H9 (cell line): Measurements from ENCODE around the gene KPNA1. TPM values are rescaled to one million over a fixed set of nuclear protein-coding genes. Genes with fewer than 3 reads are reported as not detected.

Experiments
- DNase-seq: peaks from one replicate; pipeline ENCODE4 v3.0.0-alpha.2; 2017
- H2AFZ ChIP-seq: one replicate; pipeline ENCODE4 v1.6.1; 2013; ENCODE audit warnings: mild to moderate bottlenecking, low read length, control low read depth, moderate library complexity
- H2AK5ac ChIP-seq: 2 replicates; pipeline ENCODE4 v1.6.1; 2013; ENCODE audit warnings: low read length, control low read depth, mixed read lengths; ENCODE audit not compliant: insufficient read length
- H2BK120ac ChIP-seq: one replicate; pipeline ENCODE4 v1.6.1; 2013; ENCODE audit warnings: low read depth, mild to moderate bottlenecking, low read length, control low read depth, inconsistent platforms; ENCODE audit not compliant: poor library complexity, severe bottlenecking
- H2BK12ac ChIP-seq: 2 replicates; pipeline ENCODE4 v1.6.1; 2013; ENCODE audit warnings: low read length, control low read depth, mixed read lengths, low read depth; ENCODE audit not compliant: insufficient read length
- H2BK15ac ChIP-seq: 2 replicates; pipeline ENCODE4 v1.6.1; 2013; ENCODE audit warnings: low read depth, low read length, control low read depth
- H2BK20ac ChIP-seq: one replicate; pipeline ENCODE4 v1.6.1; 2013; ENCODE audit warnings: low read depth, mild to moderate bottlenecking, low read length, control low read depth, inconsistent platforms; ENCODE audit not compliant: poor library complexity, severe bottlenecking
- H2BK5ac ChIP-seq: 2 replicates; pipeline ENCODE4 v1.6.1; 2013; ENCODE audit warnings: low read length, control low read depth, mixed read lengths; ENCODE audit not compliant: insufficient read length
- H3K14ac ChIP-seq: 2 replicates; pipeline ENCODE4 v1.6.1; 2013; ENCODE audit warnings: low read length, control low read depth; ENCODE audit not compliant: insufficient read depth
- H3K18ac ChIP-seq: 2 replicates; pipeline ENCODE4 v1.6.1; 2013; ENCODE audit warnings: low read depth, mild to moderate bottlenecking, mixed read lengths, low read length, control low read depth; ENCODE audit not compliant: insufficient read length
- H3K23ac ChIP-seq: 2 replicates; pipeline ENCODE4 v1.6.1; 2013; ENCODE audit warnings: low read length, control low read depth, mixed read lengths, low read depth; ENCODE audit not compliant: insufficient read length
- H3K23me2 ChIP-seq: 2 replicates; pipeline ENCODE4 v1.6.1; 2013; ENCODE audit warnings: low read depth, mild to moderate bottlenecking, mixed read lengths, low read length, control low read depth; ENCODE audit not compliant: insufficient read length, poor library complexity, severe bottlenecking
- H3K27ac ChIP-seq: 2 replicates; pipeline ENCODE4 v1.5.1; 2013; ENCODE audit warnings: low read length, control low read depth, mixed read lengths, low read depth; ENCODE audit not compliant: insufficient read length
- H3K27me3 ChIP-seq: 2 replicates; pipeline ENCODE4 v1.6.1; 2013; ENCODE audit warnings: low read length, control low read depth, inconsistent platforms; ENCODE audit not compliant: insufficient read depth
- H3K4ac ChIP-seq: 2 replicates; pipeline ENCODE4 v1.6.1; 2013; ENCODE audit warnings: low read depth, mild to moderate bottlenecking, control low read depth, inconsistent platforms, low read length, moderate library complexity
- H3K4me1 ChIP-seq: 2 replicates; pipeline ENCODE4 v1.6.1; 2013; ENCODE audit warnings: low read length, control low read depth, inconsistent platforms; ENCODE audit not compliant: insufficient read depth
- H3K4me2 ChIP-seq: 2 replicates; pipeline ENCODE4 v1.6.1; 2013; ENCODE audit warnings: low read length, control low read depth, mixed read lengths; ENCODE audit not compliant: insufficient read length, insufficient read depth
- H3K56ac ChIP-seq: 2 replicates; pipeline ENCODE4 v1.6.1; 2013; ENCODE audit warnings: low read depth, mild to moderate bottlenecking, mixed read lengths, low read length, control low read depth; ENCODE audit not compliant: insufficient read length
- H3K79me1 ChIP-seq: 2 replicates; pipeline ENCODE4 v1.6.1; 2013; ENCODE audit warnings: low read depth, mild to moderate bottlenecking, moderate library complexity, low read length, control low read depth, inconsistent platforms; ENCODE audit not compliant: insufficient read depth, poor library complexity, severe bottlenecking
- H3K79me2 ChIP-seq: 2 replicates; pipeline ENCODE4 v1.6.1; 2013; ENCODE audit warnings: low read length, control low read depth, inconsistent platforms; ENCODE audit not compliant: insufficient read depth
- H3K9ac ChIP-seq: 2 replicates; pipeline ENCODE4 v1.6.1; 2013; ENCODE audit warnings: low read length, control low read depth, mixed read lengths; ENCODE audit not compliant: insufficient read length; ENCODE audit errors: extremely low read depth
- H3K9me3 ChIP-seq: one replicate; pipeline ENCODE4 v1.6.1; 2013; ENCODE audit warnings: low read depth, low read length, inconsistent platforms; ENCODE audit not compliant: control insufficient read depth
- H3T11ph ChIP-seq: one replicate; pipeline ENCODE4 v1.6.1; 2013; ENCODE audit warnings: mild to moderate bottlenecking, low read length, control low read depth, inconsistent platforms
- H4K20me1 ChIP-seq: one replicate; pipeline ENCODE4 v1.6.1; 2013; ENCODE audit not compliant: control insufficient read depth, insufficient read length, insufficient read depth
- H4K5ac ChIP-seq: 2 replicates; pipeline ENCODE4 v1.6.1; 2013; ENCODE audit warnings: low read depth, mild to moderate bottlenecking, mixed read lengths, low read length, control low read depth; ENCODE audit not compliant: insufficient read length
- H4K8ac ChIP-seq: replicated peaks from 2 replicates; pipeline ENCODE4 v1.6.1; 2013; ENCODE audit warnings: low read length, control low read depth, mixed read lengths, low read depth; ENCODE audit not compliant: insufficient read length
- H4K91ac ChIP-seq: 2 replicates; pipeline ENCODE4 v1.6.1; 2013; ENCODE audit warnings: low read depth, mild to moderate bottlenecking, moderate library complexity, mixed read lengths, low read length, control low read depth; ENCODE audit not compliant: insufficient read length
- H3K27ac Mint-ChIP-seq, 3 experiments: 2 replicates in 2 of 3; 3 replicates in 1 of 3; pipeline ENCODE4 v1.8.0; 2020 to 2021; ENCODE audit warnings: mixed read lengths in 3 of 3, mild to moderate bottlenecking in 1 of 3, moderate library complexity in 1 of 3
- H3K27me3 Mint-ChIP-seq: 2 replicates; pipeline ENCODE4 v1.8.0; 2021; ENCODE audit warnings: low read depth, mild to moderate bottlenecking, moderate library complexity, mixed read lengths
- H3K36me3 Mint-ChIP-seq, 3 experiments: 2 replicates in 2 of 3; 3 replicates in 1 of 3; pipeline ENCODE4 v1.8.0; 2020 to 2021; ENCODE audit warnings: low read depth in 3 of 3, mixed read lengths in 3 of 3; ENCODE audit not compliant: insufficient read depth in 1 of 3
- H3K4me1 Mint-ChIP-seq, 2 experiments: 2 replicates each; pipeline ENCODE4 v1.8.0; 2020; ENCODE audit warnings: mixed read lengths in 2 of 2
- H3K4me3 Mint-ChIP-seq, 2 experiments: 2 replicates in 1 of 2; 3 replicates in 1 of 2; pipeline ENCODE4 v1.8.0; 2020 to 2021; ENCODE audit warnings: mild to moderate bottlenecking in 2 of 2, mixed read lengths in 2 of 2, moderate library complexity in 1 of 2
- H3K9me3 Mint-ChIP-seq, 2 experiments: 2 replicates in 1 of 2; 3 replicates in 1 of 2; pipeline ENCODE4 v1.8.0; 2020; ENCODE audit warnings: mild to moderate bottlenecking in 2 of 2, mixed read lengths in 2 of 2, moderate library complexity in 1 of 2
- WGBS: extraction: QIAGEN DNeasy Blood & Tissue Kit; methylation state at CpG from one replicate; pipeline ENCODE4 v1.1.7; 2013; ENCODE audit warnings: missing lambda C conversion rate, low lambda C conversion rate, mixed read lengths; ENCODE audit not compliant: insufficient read length; ENCODE audit errors: extremely low coverage; 5-methylcytosine and 5-hydroxymethylcytosine counted together
- total RNA-seq: library from RNA; stranded (reverse); gene quantifications from 2 replicates; pipeline ENCODE4 v1.2.1, GENCODE V29; 2021
- TF ChIP-seq, protein P1 (sequence below): fragments of 200-600 bp; sonication (generic); conservative IDR thresholded peaks from 3 replicates; pipeline ENCODE4 v1.8.0; 2021; ENCODE audit warnings: antibody characterized with exemption, mild to moderate bottlenecking

KPNA1 gene
- total RNA-seq, 1 experiment from 2014 or later: 71.7 TPM

DNA sequence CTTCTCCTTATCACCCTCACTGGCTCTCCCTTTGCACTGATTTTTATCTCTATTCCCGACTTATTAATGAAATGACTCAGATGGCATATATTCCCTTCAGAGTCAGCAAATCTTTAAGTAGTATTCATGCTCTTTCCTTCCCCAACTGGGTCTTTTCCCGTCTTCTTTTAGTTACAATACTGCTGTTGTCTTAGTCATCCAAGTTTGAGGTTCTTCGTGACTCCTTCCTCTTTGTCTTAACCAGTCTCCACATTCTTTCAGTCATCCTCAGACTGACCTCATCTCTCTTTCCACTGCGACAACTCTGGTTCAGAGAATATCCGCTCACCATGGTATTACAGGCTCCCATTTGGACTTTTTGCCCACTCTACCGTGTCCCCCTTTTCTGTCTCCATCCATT, 111.2 kb downstream of the KPNA1 start:
- no peak overlapping the region for H4K91ac ChIP-seq
- H3K27ac Mint-ChIP-seq: no peak overlapping the region
- no peaks in the 10 kb centered on the region for H3K79me1 ChIP-seq
- no peaks in the 10 kb centered on the region for H3K9me3 ChIP-seq
- H4K8ac ChIP-seq: no peak overlapping the region
- no peak overlapping the region for H3K14ac ChIP-seq
- H2BK20ac ChIP-seq: no peak overlapping the region
- H3K4me2 ChIP-seq: no peak overlapping the region
- no peak overlapping the region for H3K18ac ChIP-seq
- no peaks in the 10 kb centered on the region for H3K4me1 ChIP-seq
- H4K5ac ChIP-seq: no peak overlapping the region
- H2AK5ac ChIP-seq: no peak overlapping the region
- no peaks in the 10 kb centered on the region for H3K79me2 ChIP-seq
- H3K4me3 Mint-ChIP-seq: no peak overlapping the region
- H3K23ac ChIP-seq: no peak overlapping the region
- H2BK5ac ChIP-seq: no peak overlapping the region
- no peak overlapping the region for H3K56ac ChIP-seq
- no peaks in the 10 kb centered on the region for H3K27me3 Mint-ChIP-seq
- no peak overlapping the region for H3T11ph ChIP-seq
- H2AFZ ChIP-seq: no peak overlapping the region
- no peak overlapping the region for H3K9ac ChIP-seq
- H3K27ac ChIP-seq: no peak overlapping the region
- DNase-seq: no peak
- H3K4ac ChIP-seq: no peak overlapping the region
- H3K36me3 Mint-ChIP-seq: peaks cover 4 to 38% (median 28%) of the 10 kb centered on the region in 3 experiments; a peak in 5 of 7 replicates
- no peaks in the 10 kb centered on the region for H3K23me2 ChIP-seq
- no CpG with 5 or more reads among the region's 6 CpGs for WGBS
- no peak overlapping the region for H2BK15ac ChIP-seq
- no peak overlapping the region for H2BK12ac ChIP-seq
- H2BK120ac ChIP-seq: no peak overlapping the region
- H3K9me3 Mint-ChIP-seq: no peaks in the 10 kb centered on the region
- H4K20me1 ChIP-seq: no peaks in the 10 kb centered on the region
- TF ChIP-seq, protein P1, sequence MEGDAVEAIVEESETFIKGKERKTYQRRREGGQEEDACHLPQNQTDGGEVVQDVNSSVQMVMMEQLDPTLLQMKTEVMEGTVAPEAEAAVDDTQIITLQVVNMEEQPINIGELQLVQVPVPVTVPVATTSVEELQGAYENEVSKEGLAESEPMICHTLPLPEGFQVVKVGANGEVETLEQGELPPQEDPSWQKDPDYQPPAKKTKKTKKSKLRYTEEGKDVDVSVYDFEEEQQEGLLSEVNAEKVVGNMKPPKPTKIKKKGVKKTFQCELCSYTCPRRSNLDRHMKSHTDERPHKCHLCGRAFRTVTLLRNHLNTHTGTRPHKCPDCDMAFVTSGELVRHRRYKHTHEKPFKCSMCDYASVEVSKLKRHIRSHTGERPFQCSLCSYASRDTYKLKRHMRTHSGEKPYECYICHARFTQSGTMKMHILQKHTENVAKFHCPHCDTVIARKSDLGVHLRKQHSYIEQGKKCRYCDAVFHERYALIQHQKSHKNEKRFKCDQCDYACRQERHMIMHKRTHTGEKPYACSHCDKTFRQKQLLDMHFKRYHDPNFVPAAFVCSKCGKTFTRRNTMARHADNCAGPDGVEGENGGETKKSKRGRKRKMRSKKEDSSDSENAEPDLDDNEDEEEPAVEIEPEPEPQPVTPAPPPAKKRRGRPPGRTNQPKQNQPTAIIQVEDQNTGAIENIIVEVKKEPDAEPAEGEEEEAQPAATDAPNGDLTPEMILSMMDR: no peak
- no peaks in the 10 kb centered on the region for H3K27me3 ChIP-seq
- no peaks in the 10 kb centered on the region for H3K4me1 Mint-ChIP-seq
